Ascending aorta (tissue), 2 donors: ENCODE data around the gene CRACR2B. TPM values are rescaled to one million over a fixed set of nuclear protein-coding genes. Genes with fewer than 3 reads are reported as not detected.

Experiments
- DNase-seq, 2 donors: peaks; one replicate each; pipeline ENCODE4 v3.0.0-alpha.2; 2019; ENCODE audit warnings: low spot score in 2 of 2
- H3K27ac ChIP-seq, 2 donors: fragments of 200-600 bp; sonication (generic); one replicate each; pipeline ENCODE4 v1.5.1; 2016 to 2017; ENCODE audit warnings: mild to moderate bottlenecking in 1 of 2
- H3K27me3 ChIP-seq: fragments of 200-600 bp; sonication (generic); one replicate; pipeline ENCODE4 v1.5.1; 2017
- H3K36me3 ChIP-seq, 2 donors: fragments of 200-600 bp; sonication (generic); one replicate each; pipeline ENCODE4 v1.5.1; 2016
- H3K4me1 ChIP-seq, 2 donors: fragments of 200-600 bp; sonication (generic); one replicate each; pipeline ENCODE4 v1.5.1; 2016 to 2017; ENCODE audit warnings: mild to moderate bottlenecking in 1 of 2
- H3K4me3 ChIP-seq, 2 donors: fragments of 200-600 bp; sonication (generic); one replicate each; pipeline ENCODE4 v1.5.1; 2016 to 2017; ENCODE audit warnings: mild to moderate bottlenecking in 1 of 2
- H3K9me3 ChIP-seq, 2 donors: fragments of 200-600 bp; sonication (generic); one replicate each; pipeline ENCODE4 v1.5.1; 2016
- intact Hi-C: fragments of 100-400 bp; cut with DNase I; formaldehyde crosslinking; loops from one replicate; pipeline ENCODE4 v1.15.1; 2023
- total RNA-seq: library from RNA; depleted of rRNA; stranded (reverse); fragments of >200 nt; gene quantifications from one replicate; pipeline ENCODE4 v1.1.0, GENCODE V29; 2016
- TF ChIP-seq, protein P1 (sequence below), 3 experiments: fragments of 200-600 bp in 2 of 3; fragments of 450-650 bp in 1 of 3; sonication (generic) in 2 of 3; IDR thresholded peaks; one replicate each; pipeline ENCODE4 v1.5.1; 2016 to 2019; ENCODE audit warnings: antibody characterized with exemption in 3 of 3, mild to moderate bottlenecking in 1 of 3, moderate library complexity in 1 of 3

The CRACR2B gene
- total RNA-seq, 1 donor from 2014 or later: 20.5 TPM

GRCh38 chr11:853682-854448 is 26.1 kb downstream of the CRACR2B start:
- no peaks in the 10 kb centered on the region for H3K9me3 ChIP-seq
- H3K4me1 ChIP-seq: peaks cover 2 to 8% of the 10 kb centered on the region in 2 donors
- no peak for DNase-seq
- H3K36me3 ChIP-seq: no peaks in the 10 kb centered on the region
- H3K27ac ChIP-seq: peak overlapping the region in 1 of 2 donors; percentile 9
- intact Hi-C loops: no loop called here
- TF ChIP-seq, protein P1, sequence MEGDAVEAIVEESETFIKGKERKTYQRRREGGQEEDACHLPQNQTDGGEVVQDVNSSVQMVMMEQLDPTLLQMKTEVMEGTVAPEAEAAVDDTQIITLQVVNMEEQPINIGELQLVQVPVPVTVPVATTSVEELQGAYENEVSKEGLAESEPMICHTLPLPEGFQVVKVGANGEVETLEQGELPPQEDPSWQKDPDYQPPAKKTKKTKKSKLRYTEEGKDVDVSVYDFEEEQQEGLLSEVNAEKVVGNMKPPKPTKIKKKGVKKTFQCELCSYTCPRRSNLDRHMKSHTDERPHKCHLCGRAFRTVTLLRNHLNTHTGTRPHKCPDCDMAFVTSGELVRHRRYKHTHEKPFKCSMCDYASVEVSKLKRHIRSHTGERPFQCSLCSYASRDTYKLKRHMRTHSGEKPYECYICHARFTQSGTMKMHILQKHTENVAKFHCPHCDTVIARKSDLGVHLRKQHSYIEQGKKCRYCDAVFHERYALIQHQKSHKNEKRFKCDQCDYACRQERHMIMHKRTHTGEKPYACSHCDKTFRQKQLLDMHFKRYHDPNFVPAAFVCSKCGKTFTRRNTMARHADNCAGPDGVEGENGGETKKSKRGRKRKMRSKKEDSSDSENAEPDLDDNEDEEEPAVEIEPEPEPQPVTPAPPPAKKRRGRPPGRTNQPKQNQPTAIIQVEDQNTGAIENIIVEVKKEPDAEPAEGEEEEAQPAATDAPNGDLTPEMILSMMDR (IDR thresholded peaks at IDR 0.05): no peak
- H3K27me3 ChIP-seq: no peaks in the 10 kb centered on the region
- no peak overlapping the region for H3K4me3 ChIP-seq

DNA sequence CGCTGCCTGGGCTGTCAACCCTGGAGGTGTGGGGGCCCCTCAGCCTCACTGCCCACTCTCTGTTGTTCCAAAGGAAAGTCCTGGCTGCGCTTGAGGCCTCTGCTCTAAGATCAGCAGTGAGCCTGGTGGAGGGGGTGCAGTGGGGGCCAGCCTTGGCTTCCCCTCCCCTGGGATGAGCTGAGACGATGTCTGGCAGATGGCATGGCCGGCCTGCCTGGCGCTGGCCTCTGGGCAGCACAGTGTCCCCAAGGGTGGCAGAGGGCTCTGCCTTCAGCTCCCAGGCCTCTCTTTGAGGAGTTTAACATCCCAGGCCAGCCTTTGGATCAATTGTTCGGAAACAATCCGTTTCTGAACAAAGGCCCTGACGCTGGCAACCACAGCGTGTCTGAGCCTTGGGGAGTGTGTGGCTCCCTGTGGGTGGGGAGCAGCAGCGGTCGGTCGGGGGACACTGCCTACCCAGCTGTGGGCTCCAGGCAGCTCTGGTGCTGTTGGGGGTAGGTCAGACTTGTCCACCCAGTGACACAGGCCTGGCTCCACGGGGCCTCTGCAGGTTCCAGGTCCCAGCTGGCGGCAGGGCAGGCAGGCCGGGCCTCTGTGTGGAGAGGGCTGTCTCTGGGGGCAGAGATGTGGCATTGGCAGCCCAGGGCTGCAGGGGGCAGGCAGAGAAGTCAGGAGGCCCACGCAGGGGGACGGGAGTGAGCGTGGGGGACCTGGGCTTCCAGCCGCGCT is 27.0 kb downstream of the CRACR2B start:
- no peak overlapping the region for H3K4me3 ChIP-seq
- DNase-seq: no peak
- no peaks in the 10 kb centered on the region for H3K27me3 ChIP-seq
- H3K27ac ChIP-seq: no peak overlapping the region
- no peaks in the 10 kb centered on the region for H3K9me3 ChIP-seq
- intact Hi-C loops: no loop called here
- H3K36me3 ChIP-seq: no peaks in the 10 kb centered on the region
- H3K4me1 ChIP-seq: peaks cover 0 to 7% of the 10 kb centered on the region in 2 donors
- TF ChIP-seq, protein P1 (IDR thresholded peaks at IDR 0.05): no peak

- Histone ChIP-seq H3K36me3 (no peaks in the 10 kb centered on the region), H3K27ac (no peak overlapping the region), H3K4me1 (peaks cover 0 to 6% of the 10 kb centered on the region in 2 donors), H3K27me3 (no peaks in the 10 kb centered on the region), H3K9me3 (no peaks in the 10 kb centered on the region), H3K4me3 (no peak overlapping the region)
- intact Hi-C loops: no loop called here
- DNase-seq: no peak
- TF ChIP-seq, protein P1 (IDR thresholded peaks at IDR 0.05): no peak
Measured at GRCh38 chr11:855330-855674, 27.6 kb downstream of the CRACR2B start.

- Histone ChIP-seq H3K4me1 (peaks cover 0 to 6% of the 10 kb centered on the region in 2 donors), H3K27me3 (no peaks in the 10 kb centered on the region)
Measured at GRCh38 chr11:855796-856195, 28.1 kb downstream of the CRACR2B start.

GRCh38 chr11:856397-856796 is 28.7 kb downstream of the CRACR2B start:
- Histone ChIP-seq H3K36me3 (no peaks in the 10 kb centered on the region), H3K27ac (no peak overlapping the region), H3K4me3 (no peak overlapping the region), H3K9me3 (no peaks in the 10 kb centered on the region), H3K27me3 (no peaks in the 10 kb centered on the region), H3K4me1 (peaks cover 0 to 6% of the 10 kb centered on the region in 2 donors)
- intact Hi-C loops: no loop called here
- no peak for DNase-seq
- TF ChIP-seq, protein P1 (IDR thresholded peaks at IDR 0.05): no peak

More at GRCh38 chr11:855796-856195, 28.1 kb downstream of the CRACR2B start:
- no peaks in the 10 kb centered on the region for H3K36me3 ChIP-seq
- H3K9me3 ChIP-seq: no peaks in the 10 kb centered on the region
- TF ChIP-seq, protein P1 (IDR thresholded peaks at IDR 0.05): no peak
- H3K27ac ChIP-seq: no peak overlapping the region
- no peak for DNase-seq
- no peak overlapping the region for H3K4me3 ChIP-seq
- intact Hi-C loops: no loop called here
